ENCODE data around the gene PML.
"Not testable (repeated sequence)": the region's sequence is repeated elsewhere in the genome, so short reads cannot be mapped to it uniquely, and the experiment has no call there.

PML gene

DNA sequence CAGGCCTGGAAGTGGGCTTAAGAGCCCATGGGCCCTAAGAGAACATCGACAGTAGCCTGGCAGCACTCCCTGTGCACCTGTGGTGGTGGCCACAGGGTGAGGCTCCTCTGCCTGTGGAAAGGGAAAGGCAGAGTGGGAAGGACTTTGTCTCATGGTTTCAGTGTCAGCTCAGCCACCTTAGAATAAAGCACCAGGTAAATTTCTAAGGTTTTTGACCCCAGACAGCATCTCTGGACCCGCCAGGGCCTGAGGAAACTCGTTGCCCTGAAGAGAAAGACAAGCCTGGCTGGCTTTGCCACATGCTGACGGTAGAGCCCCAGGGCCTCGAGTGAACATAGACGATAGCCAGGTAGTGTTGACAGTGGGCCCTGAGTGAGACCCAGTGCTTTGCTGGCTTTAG is 65.7 kb downstream of the PML start:
- no peaks in the 10 kb centered on the region for H3K27me3 Mint-ChIP-seq
- H3K36me3 Mint-ChIP-seq (ENCODE audit: low read depth) = peaks cover 13% of the 10 kb centered on the region
- no peaks in the 10 kb centered on the region for H3K9me3 Mint-ChIP-seq
- no peak overlapping the region for H3K4me3 Mint-ChIP-seq
- peaks cover 12% of the 10 kb centered on the region for H3K4me1 Mint-ChIP-seq (ENCODE audit: low read depth)
- no peak overlapping the region for H3K27ac Mint-ChIP-seq

DNA sequence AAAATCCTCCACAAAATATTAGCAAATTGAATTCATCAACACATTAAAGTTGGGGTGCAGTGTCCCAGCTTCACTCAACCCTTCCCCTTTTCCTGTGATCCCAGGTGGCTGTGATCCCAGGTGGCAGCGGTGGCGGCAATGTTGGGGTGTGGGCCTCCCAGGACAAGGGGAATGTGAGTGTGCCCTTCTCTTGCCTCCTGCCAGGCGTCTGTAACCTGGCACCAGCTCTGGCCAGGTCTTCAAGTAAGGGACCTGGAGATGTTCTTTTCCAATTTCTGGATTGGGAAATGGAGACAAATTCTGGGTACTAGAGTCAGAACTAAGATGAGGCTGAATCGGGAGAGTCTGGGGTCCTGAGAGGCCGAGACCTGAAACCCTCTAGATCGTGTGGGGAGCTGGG is 67.7 kb downstream of the PML start:
- Mint-ChIP-seq H3K36me3 (ENCODE audit: low read depth) (peaks cover 13% of the 10 kb centered on the region), H3K27me3 (no peaks in the 10 kb centered on the region), H3K9me3 (no peaks in the 10 kb centered on the region), H3K4me3 (no peak overlapping the region), H3K4me1 (ENCODE audit: low read depth) (peaks cover 12% of the 10 kb centered on the region), H3K27ac (no peak overlapping the region)

DNA sequence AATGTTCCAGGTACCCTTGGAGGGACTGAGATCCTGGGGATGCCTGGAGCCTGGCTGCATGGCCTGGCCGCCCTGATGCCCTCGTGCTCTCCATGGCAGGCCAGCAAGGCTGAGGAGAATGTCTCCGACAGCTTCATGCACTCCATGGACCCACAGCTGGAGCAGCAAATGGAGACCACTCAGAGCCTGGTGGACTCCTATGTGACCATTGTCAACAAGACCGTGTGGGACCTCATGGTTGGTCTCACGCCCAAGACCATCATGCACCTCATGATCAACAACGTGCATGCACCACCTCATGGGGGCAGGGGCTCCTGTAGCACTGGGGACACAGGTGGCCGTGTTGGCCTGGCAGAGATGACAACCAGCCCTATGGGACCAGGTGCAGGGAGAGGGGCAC is 68.2 kb downstream of the PML start:
- H3K27ac Mint-ChIP-seq = no peak overlapping the region
- H3K27me3 Mint-ChIP-seq = no peaks in the 10 kb centered on the region
- H3K4me3 Mint-ChIP-seq = no peak overlapping the region
- no peaks in the 10 kb centered on the region for H3K9me3 Mint-ChIP-seq
- peaks cover 12% of the 10 kb centered on the region for H3K4me1 Mint-ChIP-seq (ENCODE audit: low read depth)
- H3K36me3 Mint-ChIP-seq (ENCODE audit: low read depth) = peaks cover 13% of the 10 kb centered on the region

DNA sequence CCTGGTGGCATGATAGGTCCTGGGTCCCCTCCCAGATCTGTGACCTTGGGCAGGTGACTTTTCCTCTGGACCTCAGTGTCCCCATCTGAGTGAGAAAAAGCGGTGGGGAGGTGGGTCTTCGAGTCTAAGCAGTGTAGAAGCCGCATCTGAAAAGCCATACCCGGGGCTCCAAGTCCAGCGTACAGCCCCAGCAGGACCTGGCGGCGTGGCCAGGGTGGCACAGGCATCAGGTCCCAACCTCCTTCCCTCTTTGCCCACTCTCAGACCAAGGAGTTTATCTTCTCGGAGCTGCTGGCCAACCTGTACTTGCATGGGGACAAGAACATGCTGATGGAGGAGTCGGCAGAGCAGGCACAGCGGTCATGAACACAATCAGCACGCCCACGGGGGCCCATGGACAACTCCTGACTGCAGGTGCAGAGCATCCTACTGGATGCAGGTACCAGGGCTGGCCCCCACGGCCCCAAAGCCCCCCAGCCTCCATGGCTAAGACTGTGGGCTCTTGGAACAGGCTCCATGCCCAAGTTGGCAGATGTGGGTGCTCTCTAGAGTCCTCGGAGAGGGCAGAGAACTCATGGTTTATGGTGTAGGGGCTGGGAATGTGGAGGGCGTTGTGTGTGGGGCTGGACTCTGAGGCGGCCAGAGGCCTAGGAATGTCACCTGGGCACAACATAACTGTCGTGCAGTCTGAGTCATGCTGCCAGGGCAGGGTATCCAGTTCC is 69.1 kb downstream of the PML start:
- H3K4me1 Mint-ChIP-seq (ENCODE audit: low read depth) = peaks cover 12% of the 10 kb centered on the region
- not testable (repeated sequence) for H3K27me3 Mint-ChIP-seq; H3K9me3 Mint-ChIP-seq; H3K4me3 Mint-ChIP-seq; H3K27ac Mint-ChIP-seq; H3K36me3 Mint-ChIP-seq (ENCODE audit: low read depth)

DNA sequence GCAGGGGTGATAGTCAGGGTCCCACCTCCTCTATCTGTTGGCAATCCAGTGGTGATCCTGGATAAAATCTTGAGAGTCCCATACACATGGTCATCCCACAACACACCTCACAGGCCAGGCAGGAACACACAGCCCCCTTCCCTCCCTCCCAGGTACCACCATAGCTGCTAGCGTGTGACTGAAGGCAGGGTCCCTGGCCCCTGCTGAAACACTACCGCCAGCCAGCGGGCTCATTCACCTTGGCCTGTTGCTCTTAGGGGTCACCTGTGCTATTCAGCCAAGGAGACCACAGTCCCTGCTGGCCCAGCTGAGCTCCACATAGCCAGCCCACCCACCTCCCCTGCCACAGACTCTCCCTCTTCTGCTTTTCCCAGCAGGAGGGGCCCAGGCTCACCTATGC is 69.7 kb downstream of the PML start:
- H3K4me1 Mint-ChIP-seq (ENCODE audit: low read depth); H3K27ac Mint-ChIP-seq; H3K9me3 Mint-ChIP-seq; H3K36me3 Mint-ChIP-seq (ENCODE audit: low read depth); H3K4me3 Mint-ChIP-seq; H3K27me3 Mint-ChIP-seq: not testable (repeated sequence)

DNA sequence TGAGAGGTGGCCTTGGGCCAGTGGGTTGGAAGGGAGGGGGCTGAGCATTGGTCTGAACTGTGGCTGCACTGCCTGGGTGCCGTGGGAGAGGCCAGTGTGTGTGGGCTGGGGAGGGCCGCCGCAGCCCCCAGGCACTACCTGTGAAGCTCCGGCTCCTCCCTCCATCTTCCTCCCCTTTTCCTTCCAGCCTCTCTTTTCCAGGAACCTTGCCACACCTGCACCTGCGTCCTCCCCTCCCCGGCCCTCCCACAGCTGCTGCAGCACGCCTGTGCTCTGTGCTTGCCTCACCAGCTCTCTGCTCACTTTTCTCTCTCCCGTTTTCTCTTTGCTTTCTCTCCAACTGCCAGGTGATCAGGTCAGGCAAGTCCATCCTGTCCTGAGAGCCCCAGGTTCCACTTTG is 70.3 kb downstream of the PML start:
- not testable (repeated sequence) for H3K4me1 Mint-ChIP-seq (ENCODE audit: low read depth); H3K4me3 Mint-ChIP-seq; H3K27me3 Mint-ChIP-seq; H3K27ac Mint-ChIP-seq; H3K36me3 Mint-ChIP-seq (ENCODE audit: low read depth); H3K9me3 Mint-ChIP-seq

DNA sequence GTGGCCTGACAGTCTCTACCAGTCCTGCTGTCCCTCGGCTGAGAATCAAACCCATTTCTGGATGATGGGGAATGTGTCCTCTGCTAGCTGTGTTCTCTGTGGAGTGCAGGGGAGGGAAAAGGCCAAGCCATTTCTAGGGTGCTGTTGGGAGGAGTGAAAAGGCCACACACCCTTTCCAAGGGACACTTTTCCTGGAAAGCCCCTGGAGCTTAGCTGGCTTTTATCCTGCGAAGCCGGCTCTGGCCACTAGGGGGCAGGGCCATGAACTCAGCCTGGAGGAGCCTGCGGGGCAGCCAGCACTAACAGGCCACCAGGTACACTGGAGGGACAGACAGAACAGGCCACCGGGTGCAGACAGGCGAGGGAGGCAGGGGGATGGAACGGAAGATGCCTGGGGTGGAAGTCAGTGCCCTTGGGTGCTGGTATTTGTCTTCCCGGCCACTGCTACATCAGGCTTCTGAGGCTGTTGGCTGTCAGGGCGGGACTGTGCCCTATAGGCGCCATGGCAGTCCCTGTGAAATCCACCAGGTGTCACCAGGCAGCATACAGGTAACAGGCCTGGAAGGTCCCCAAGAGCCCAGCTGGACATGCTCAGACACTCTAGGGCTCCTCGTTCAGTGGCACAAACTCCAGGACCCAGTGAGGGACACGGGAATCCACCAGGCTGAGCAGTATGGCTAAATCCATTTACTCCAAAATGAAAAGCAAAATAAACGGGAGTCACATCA is 71.3 kb downstream of the PML start:
- not testable (repeated sequence) for H3K4me1 Mint-ChIP-seq (ENCODE audit: low read depth); H3K36me3 Mint-ChIP-seq (ENCODE audit: low read depth); H3K4me3 Mint-ChIP-seq; H3K27me3 Mint-ChIP-seq; H3K27ac Mint-ChIP-seq; H3K9me3 Mint-ChIP-seq

DNA sequence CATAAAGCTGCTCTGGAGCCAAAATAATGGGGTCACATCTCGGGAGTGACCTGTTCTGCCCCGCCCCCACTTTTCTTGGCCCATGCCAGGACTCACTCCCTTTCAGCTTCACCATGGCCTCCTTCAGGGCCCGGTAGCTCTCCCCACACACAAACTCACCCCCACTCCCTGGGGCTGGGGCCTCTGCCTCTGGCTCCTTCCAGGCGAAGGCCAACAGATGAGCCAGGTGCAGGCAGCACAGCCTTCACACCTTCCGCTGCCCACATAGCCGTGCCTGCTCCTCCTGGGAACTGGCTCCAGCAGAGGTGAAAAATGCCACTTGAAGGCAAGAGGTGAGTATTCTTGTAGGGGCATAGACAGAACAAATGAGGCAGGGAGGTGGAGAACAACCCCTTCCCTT is 77.1 kb downstream of the PML start:
- H3K27me3 Mint-ChIP-seq, H3K9me3 Mint-ChIP-seq, H3K27ac Mint-ChIP-seq: not testable (repeated sequence)

DNA sequence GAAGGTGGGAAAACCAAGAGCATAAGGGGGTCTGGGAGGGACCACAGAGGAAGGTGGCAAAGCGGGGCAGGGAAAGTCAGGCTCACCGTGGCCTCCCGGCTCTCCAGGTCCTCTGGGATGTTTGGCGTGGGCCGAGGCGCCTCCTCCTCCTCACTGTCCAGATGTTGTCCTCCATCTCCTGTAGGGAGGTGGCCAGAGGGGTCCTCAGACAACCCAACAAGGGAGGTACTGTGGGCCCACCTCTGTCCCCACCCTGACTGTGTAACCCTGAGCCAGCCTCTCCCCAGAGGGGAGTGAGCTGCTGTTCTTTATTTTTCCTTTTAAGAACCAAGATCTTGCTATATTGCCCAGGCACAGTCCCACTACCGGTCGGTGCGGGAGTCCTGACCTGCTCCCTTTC is 77.6 kb downstream of the PML start:
- not testable (repeated sequence) for H3K27me3 Mint-ChIP-seq; H3K4me1 Mint-ChIP-seq (ENCODE audit: low read depth); H3K27ac Mint-ChIP-seq; H3K4me3 Mint-ChIP-seq; H3K9me3 Mint-ChIP-seq; H3K36me3 Mint-ChIP-seq (ENCODE audit: low read depth)

More for the DNA sequence above, 77.1 kb downstream of the PML start:
- not testable (repeated sequence) for H3K4me3 Mint-ChIP-seq; H3K4me1 Mint-ChIP-seq (ENCODE audit: low read depth); H3K36me3 Mint-ChIP-seq (ENCODE audit: low read depth)

DNA sequence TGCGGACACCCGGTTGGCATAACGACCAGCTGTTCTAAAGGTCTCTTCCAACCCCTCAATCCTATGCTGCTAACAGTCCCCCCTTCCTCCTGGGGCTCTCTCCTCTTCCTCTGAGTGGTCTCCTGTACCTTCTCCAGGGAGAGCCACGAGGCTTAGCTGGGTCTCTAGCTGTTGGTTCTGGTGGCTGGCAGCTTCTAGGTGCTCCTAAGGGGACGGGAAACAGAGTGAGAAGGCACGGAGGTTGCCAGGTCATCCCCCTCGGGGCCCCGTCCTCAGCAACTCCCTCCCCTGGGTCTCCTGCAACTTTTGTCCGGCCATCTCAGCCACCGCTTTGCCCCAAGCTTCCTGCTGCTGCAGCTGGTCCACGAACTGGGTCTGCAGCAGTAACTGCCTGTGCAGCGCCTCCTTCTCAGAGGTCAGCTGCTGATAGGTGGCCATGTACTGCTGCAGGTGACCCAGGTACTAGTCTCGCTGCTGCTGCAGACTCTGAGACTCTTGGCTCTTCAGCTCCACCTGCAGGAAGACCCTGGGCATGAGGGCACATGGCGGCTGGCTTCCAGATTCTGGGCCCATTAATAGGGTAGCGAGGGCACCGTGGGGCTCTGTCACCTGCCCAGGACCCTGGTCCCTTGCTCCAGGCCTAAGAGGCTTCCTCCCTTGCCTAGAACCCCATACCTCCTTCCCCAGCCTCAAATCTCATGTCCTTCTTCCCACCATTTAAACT is 78.3 kb downstream of the PML start:
- H3K4me3 Mint-ChIP-seq; H3K4me1 Mint-ChIP-seq (ENCODE audit: low read depth); H3K27ac Mint-ChIP-seq; H3K9me3 Mint-ChIP-seq; H3K36me3 Mint-ChIP-seq (ENCODE audit: low read depth); H3K27me3 Mint-ChIP-seq: not testable (repeated sequence)

DNA sequence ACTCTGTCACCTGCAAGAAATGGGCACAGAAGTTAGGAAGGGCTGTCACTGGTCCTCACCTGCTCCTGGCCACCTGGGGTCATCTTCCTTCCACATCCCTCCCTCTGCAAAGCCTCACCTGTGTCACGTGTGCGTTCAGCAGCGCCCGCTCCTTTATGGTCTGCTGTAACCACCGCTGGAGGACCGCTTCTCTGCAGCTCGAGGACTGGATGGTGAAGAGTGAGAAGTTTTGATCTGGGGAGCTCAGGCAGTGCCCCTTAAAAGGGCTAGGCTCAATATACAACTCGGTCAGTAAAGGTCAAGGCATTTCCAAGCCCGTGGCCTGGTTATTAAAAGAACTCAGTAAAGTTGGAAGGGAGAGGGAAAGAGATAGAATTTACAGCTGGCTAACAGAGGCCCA is 81.3 kb downstream of the PML start:
- not testable (repeated sequence) for H3K4me1 Mint-ChIP-seq (ENCODE audit: low read depth); H3K27me3 Mint-ChIP-seq; H3K27ac Mint-ChIP-seq; H3K9me3 Mint-ChIP-seq; H3K36me3 Mint-ChIP-seq (ENCODE audit: low read depth); H3K4me3 Mint-ChIP-seq

DNA sequence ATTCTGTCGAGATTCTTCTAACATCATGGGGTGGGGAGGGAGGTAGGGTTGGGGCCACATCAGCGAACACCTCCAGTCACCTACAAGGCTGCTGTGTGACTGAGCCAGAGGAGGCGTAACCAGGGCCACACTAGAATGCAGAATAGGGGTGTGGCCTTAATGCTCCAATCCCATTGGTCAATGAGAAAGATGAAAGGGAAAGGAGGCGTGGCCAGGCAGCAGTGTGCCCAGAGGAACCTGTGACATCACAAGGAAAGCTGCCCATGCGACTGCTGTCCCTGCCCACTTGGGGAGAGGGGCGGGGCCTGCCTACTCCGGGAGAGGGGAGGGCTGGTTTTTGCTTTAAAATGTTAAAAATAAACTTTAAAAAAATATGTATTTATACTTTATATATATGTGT is 87.9 kb downstream of the PML start, which contains the start of gene GOLGA6A:
GOLGA6A (minus strand) TSS at position 101 of the 400 bp plus-strand sequence; CDS start at position 60, 41 bp downstream.
- not testable (repeated sequence) for H3K4me1 Mint-ChIP-seq (ENCODE audit: low read depth); H3K27me3 Mint-ChIP-seq; H3K27ac Mint-ChIP-seq; H3K36me3 Mint-ChIP-seq (ENCODE audit: low read depth); H3K4me3 Mint-ChIP-seq; H3K9me3 Mint-ChIP-seq

DNA sequence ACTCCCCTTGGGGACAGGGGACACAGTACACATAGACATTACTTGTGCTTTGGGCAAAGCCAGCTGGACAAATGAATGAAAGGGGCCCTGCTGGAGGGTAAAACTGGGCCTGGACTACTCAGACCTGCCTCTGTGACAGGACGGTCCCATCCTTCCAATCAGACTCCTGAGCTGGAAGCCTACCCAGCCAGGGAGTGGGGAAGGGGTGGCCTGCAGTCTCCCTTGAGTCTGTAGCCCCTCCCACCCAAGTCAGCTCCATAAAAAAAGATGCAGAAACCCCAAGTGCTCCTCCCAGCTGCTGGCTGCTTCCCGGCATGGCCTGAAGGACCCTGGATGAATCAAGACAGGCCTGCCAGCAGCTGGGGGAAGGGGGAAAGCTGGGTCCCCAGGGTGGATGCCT is 100.1 kb downstream of the PML start:
- not testable (repeated sequence) for H3K9me3 Mint-ChIP-seq; H3K4me1 Mint-ChIP-seq (ENCODE audit: low read depth); H3K4me3 Mint-ChIP-seq; H3K27me3 Mint-ChIP-seq; H3K27ac Mint-ChIP-seq; H3K36me3 Mint-ChIP-seq (ENCODE audit: low read depth)

DNA sequence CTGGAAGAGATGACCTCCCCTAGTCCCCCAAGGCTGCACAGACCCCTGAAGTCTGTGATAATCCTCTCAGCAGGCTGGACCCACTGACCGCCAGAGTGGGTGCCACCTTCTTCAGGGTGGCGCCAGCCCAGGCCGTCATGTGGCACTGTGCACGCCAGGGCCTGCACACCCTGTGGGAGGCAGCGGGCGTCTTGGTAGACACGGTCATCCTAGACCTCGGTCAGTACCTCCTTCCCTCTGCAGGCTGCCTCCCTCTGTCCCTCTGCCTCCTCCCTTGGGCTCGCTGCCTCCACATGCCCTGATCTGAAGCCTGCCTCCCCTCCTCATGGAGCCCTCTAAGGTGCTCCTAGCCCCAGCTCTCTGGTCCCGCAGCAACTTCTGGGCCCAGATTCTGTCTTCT is 101.1 kb downstream of the PML start:
- H3K27me3 Mint-ChIP-seq; H3K4me1 Mint-ChIP-seq (ENCODE audit: low read depth); H3K36me3 Mint-ChIP-seq (ENCODE audit: low read depth); H3K27ac Mint-ChIP-seq; H3K4me3 Mint-ChIP-seq; H3K9me3 Mint-ChIP-seq: not testable (repeated sequence)

DNA sequence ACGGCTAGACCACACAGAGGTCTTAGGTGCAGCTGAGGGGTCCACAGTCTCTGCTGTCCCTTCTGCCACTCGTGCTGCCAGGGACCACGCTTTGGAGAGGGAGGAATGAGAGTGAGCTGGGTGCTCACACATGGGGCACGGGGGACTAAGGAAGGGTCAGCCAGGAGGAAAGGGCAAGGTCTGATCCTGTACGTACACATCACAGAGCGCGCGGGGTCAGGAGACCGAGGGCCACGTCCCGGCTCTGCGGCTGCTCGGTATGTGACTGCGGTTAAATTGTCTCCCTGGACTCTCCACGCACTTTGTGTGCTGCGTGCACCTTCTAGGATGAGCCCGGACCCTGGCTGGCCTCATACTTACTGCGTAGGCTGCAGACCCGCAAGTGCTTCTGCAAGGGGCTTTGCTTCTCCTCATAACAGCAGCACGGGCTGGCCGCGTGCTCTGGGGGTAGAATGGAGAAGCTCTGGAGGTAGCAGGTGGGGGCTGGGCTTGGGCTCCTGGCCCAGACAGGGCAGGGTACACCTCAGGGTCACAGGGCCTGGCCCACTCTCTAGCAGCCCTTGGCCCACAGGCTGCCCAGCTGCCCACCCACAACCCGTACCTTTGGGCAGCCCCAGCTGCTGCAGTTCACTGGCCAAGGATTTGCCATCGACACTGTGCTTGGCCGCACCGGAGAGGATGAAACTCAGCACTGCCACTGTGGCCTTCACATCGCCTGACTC is 102.4 kb downstream of the PML start:
- not testable (repeated sequence) for H3K9me3 Mint-ChIP-seq; H3K27me3 Mint-ChIP-seq; H3K4me1 Mint-ChIP-seq (ENCODE audit: low read depth); H3K4me3 Mint-ChIP-seq; H3K27ac Mint-ChIP-seq; H3K36me3 Mint-ChIP-seq (ENCODE audit: low read depth)
